ENCODE measurements around the gene SLC27A2. TPM values are rescaled to one million over a fixed set of nuclear protein-coding genes. Genes with fewer than 3 reads are reported as not detected.

The SLC27A2 gene
- total RNA-seq, 1 donor from 2014 or later = not detected

- TF ChIP-seq CTCF (IDR thresholded peaks at IDR 0.05) = no peak
- peaks cover 12% of the 10 kb centered on the region for H3K27me3 Mint-ChIP-seq (ENCODE audit: unreplicated experiment)
- no peak for DNase-seq (ENCODE audit: extremely low spot score, unreplicated experiment)
- no peaks in the 10 kb centered on the region for H3K9me3 Mint-ChIP-seq (ENCODE audit: unreplicated experiment)
- no peaks in the 10 kb centered on the region for H3K36me3 Mint-ChIP-seq (ENCODE audit: unreplicated experiment)
- no peaks in the 10 kb centered on the region for H3K4me1 Mint-ChIP-seq (ENCODE audit: unreplicated experiment)
- H3K4me3 Mint-ChIP-seq (ENCODE audit: unreplicated experiment) = no peak overlapping the region
- H3K27ac Mint-ChIP-seq (ENCODE audit: unreplicated experiment) = no peak overlapping the region
These were observed 20.0 kb downstream of the SLC27A2 start for GRCh38 chr15:50202003-50202402.

GRCh38 chr15:50206020-50206419 lies 24.0 kb downstream of the SLC27A2 start:
- DNase-seq (ENCODE audit: extremely low spot score, unreplicated experiment) = no peak
- no peaks in the 10 kb centered on the region for H3K9me3 Mint-ChIP-seq (ENCODE audit: unreplicated experiment)
- no peak for TF ChIP-seq CTCF (IDR thresholded peaks at IDR 0.05)
- H3K27me3 Mint-ChIP-seq (ENCODE audit: unreplicated experiment) = peaks cover 11% of the 10 kb centered on the region
- no peaks in the 10 kb centered on the region for H3K36me3 Mint-ChIP-seq (ENCODE audit: unreplicated experiment)
- no peak overlapping the region for H3K27ac Mint-ChIP-seq (ENCODE audit: unreplicated experiment)
- H3K4me1 Mint-ChIP-seq (ENCODE audit: unreplicated experiment) = no peaks in the 10 kb centered on the region
- H3K4me3 Mint-ChIP-seq (ENCODE audit: unreplicated experiment) = no peak overlapping the region

GRCh38 chr15:50209809-50210208 lies 27.8 kb downstream of the SLC27A2 start:
- no peak for TF ChIP-seq CTCF (IDR thresholded peaks at IDR 0.05)
- DNase-seq (ENCODE audit: extremely low spot score, unreplicated experiment) = no peak

GRCh38 chr15:50210462-50211157 lies 28.6 kb downstream of the SLC27A2 start:
- Mint-ChIP-seq H3K36me3 (ENCODE audit: unreplicated experiment) (no peaks in the 10 kb centered on the region), H3K27me3 (ENCODE audit: unreplicated experiment) (peaks cover 45% of the 10 kb centered on the region), H3K4me3 (ENCODE audit: unreplicated experiment) (no peak overlapping the region), H3K4me1 (ENCODE audit: unreplicated experiment) (no peaks in the 10 kb centered on the region), H3K27ac (ENCODE audit: unreplicated experiment) (no peak overlapping the region), H3K9me3 (ENCODE audit: unreplicated experiment) (peaks cover 18% of the 10 kb centered on the region)
- DNase-seq (ENCODE audit: extremely low spot score, unreplicated experiment) = no peak
- TF ChIP-seq CTCF (IDR thresholded peaks at IDR 0.05) = no peak

More at GRCh38 chr15:50209809-50210208, 27.8 kb downstream of the SLC27A2 start:
- Mint-ChIP-seq H3K27ac (ENCODE audit: unreplicated experiment) (no peak overlapping the region), H3K4me1 (ENCODE audit: unreplicated experiment) (no peaks in the 10 kb centered on the region), H3K9me3 (ENCODE audit: unreplicated experiment) (peaks cover 10% of the 10 kb centered on the region), H3K4me3 (ENCODE audit: unreplicated experiment) (no peak overlapping the region), H3K27me3 (ENCODE audit: unreplicated experiment) (peaks cover 42% of the 10 kb centered on the region), H3K36me3 (ENCODE audit: unreplicated experiment) (no peaks in the 10 kb centered on the region)

GRCh38 chr15:50218291-50218690 lies 36.3 kb downstream of the SLC27A2 start:
- peaks cover 12% of the 10 kb centered on the region for H3K9me3 Mint-ChIP-seq (ENCODE audit: unreplicated experiment)
- no peak overlapping the region for H3K4me3 Mint-ChIP-seq (ENCODE audit: unreplicated experiment)
- no peaks in the 10 kb centered on the region for H3K36me3 Mint-ChIP-seq (ENCODE audit: unreplicated experiment)
- H3K27me3 Mint-ChIP-seq (ENCODE audit: unreplicated experiment) = peaks cover 40% of the 10 kb centered on the region
- no peak for DNase-seq (ENCODE audit: extremely low spot score, unreplicated experiment)
- H3K4me1 Mint-ChIP-seq (ENCODE audit: unreplicated experiment) = peaks cover 4% of the 10 kb centered on the region
- no peak for TF ChIP-seq CTCF (IDR thresholded peaks at IDR 0.05)
- no peak overlapping the region for H3K27ac Mint-ChIP-seq (ENCODE audit: unreplicated experiment)

Measured in osteocyte (in vitro differentiated cells).